ENCODE data around the gene C4orf50. TPM values are rescaled to one million over a fixed set of nuclear protein-coding genes. Genes with fewer than 3 reads are reported as not detected.

C4orf50 gene
- total and polyA plus RNA-seq, 2 donors (not counting 1 experiment from before 2014, with no cell fraction given), result 0.02 TPM; not detected in 1

DNA sequence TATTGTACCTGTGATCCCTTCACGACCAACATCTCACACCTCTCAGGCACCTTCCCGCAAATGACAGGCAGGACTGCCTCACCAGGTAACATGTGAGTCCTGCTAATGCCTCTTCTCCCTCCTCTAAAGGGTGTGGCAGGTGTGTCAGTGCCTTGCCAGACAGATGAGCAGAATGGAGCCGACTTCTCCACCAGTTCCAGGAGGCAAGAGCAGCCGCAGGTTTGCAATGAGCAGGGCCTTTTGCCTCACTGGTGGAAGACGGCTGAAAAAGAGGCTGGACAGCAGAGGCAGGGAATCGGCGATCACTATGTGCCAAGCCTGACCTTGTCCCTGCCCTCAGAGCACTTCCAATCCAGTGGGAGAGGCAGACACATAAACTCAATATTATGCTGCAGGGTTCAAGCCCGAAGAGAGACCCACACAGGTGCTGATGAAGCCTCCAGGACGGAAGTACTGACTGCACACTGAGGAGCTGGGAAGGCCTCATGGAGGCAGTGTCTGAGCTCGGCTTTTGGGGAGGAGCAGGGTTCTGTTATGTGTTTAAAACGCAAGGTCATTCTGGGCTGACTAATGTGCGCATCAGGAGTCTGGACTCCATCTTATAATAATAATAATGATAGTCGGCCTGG is 57.9 kb downstream of the C4orf50 start:
- intact Hi-C loops (cut with micrococcal nuclease), result no loop called here
- Histone ChIP-seq H3K27ac (ENCODE audit: low read length in 2 of 2) (no peak overlapping the region), H3K4me1 (ENCODE audit: control insufficient read depth in 2 of 2, insufficient read depth in 2 of 2, low read length in 2 of 2) (peaks cover 0 to 3% of the 10 kb centered on the region in 2 donors), H3K9ac (ENCODE audit: low read length) (no peak overlapping the region), H3K79me2 (ENCODE audit: control insufficient read depth, insufficient read depth, low read length) (no peaks in the 10 kb centered on the region), H3K27me3 (replicated peaks in 1 of 4; ENCODE audit: control extremely low read depth in 1 of 4, control insufficient read depth in 3 of 4, insufficient read depth in 4 of 4, low read length in 3 of 4) (peaks cover 0 to 2% (median 0%) of the 10 kb centered on the region in 4 experiments), H2AFZ (ENCODE audit: insufficient read depth, low read depth, low read length, poor library complexity, severe bottlenecking) (no peak overlapping the region), H3K4me2 (replicated peaks; ENCODE audit: low read depth, low read length, poor library complexity, severe bottlenecking) (no peak overlapping the region), H3K36me3 (replicated peaks in 1 of 2; ENCODE audit: control extremely low read depth in 1 of 2, control insufficient read depth in 1 of 2, extremely low read depth in 1 of 2, insufficient read depth in 2 of 2, low read length in 1 of 2) (no peaks in the 10 kb centered on the region), H3K9me3 (ENCODE audit: control extremely low read depth in 1 of 3, control insufficient read depth in 2 of 3, insufficient read depth in 1 of 3, low read length in 2 of 3) (peaks cover 0 to 16% (median 0%) of the 10 kb centered on the region in 3 donors), H4K20me1 (ENCODE audit: control insufficient read depth, insufficient read depth, low read length, poor library complexity, severe bottlenecking) (no peaks in the 10 kb centered on the region), H3K4me3 (ENCODE audit: control extremely low read depth in 1 of 5, extremely low read depth in 1 of 5, insufficient read depth in 1 of 5, low read depth in 2 of 5, low read length in 4 of 5) (no peak overlapping the region)
- no peak for DNase-seq
- Mint-ChIP-seq H3K27me3 (peaks cover 4% of the 10 kb centered on the region), H3K4me1 (peaks cover 4% of the 10 kb centered on the region), H3K4me3 (no peak overlapping the region), H3K27ac (no peak overlapping the region), H3K9me3 (ENCODE audit: insufficient read depth) (no peaks in the 10 kb centered on the region)
- WGBS (ENCODE audit: insufficient coverage), result 90% methylated on average over 10 of the region's 13 CpGs
- no peak for TF ChIP-seq EZH2 (IDR thresholded peaks at IDR 0.05; ENCODE audit: borderline replicate concordance, insufficient read depth, low read depth, low read length, poor library complexity, severe bottlenecking)
- TF ChIP-seq, protein P1, sequence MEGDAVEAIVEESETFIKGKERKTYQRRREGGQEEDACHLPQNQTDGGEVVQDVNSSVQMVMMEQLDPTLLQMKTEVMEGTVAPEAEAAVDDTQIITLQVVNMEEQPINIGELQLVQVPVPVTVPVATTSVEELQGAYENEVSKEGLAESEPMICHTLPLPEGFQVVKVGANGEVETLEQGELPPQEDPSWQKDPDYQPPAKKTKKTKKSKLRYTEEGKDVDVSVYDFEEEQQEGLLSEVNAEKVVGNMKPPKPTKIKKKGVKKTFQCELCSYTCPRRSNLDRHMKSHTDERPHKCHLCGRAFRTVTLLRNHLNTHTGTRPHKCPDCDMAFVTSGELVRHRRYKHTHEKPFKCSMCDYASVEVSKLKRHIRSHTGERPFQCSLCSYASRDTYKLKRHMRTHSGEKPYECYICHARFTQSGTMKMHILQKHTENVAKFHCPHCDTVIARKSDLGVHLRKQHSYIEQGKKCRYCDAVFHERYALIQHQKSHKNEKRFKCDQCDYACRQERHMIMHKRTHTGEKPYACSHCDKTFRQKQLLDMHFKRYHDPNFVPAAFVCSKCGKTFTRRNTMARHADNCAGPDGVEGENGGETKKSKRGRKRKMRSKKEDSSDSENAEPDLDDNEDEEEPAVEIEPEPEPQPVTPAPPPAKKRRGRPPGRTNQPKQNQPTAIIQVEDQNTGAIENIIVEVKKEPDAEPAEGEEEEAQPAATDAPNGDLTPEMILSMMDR (IDR thresholded peaks at IDR 0.05), result no peak
- ChIA-PET CTCF (no interaction called here), POLR2A (no interaction called here)
- no peak for ATAC-seq (ENCODE audit: low read depth)

DNA sequence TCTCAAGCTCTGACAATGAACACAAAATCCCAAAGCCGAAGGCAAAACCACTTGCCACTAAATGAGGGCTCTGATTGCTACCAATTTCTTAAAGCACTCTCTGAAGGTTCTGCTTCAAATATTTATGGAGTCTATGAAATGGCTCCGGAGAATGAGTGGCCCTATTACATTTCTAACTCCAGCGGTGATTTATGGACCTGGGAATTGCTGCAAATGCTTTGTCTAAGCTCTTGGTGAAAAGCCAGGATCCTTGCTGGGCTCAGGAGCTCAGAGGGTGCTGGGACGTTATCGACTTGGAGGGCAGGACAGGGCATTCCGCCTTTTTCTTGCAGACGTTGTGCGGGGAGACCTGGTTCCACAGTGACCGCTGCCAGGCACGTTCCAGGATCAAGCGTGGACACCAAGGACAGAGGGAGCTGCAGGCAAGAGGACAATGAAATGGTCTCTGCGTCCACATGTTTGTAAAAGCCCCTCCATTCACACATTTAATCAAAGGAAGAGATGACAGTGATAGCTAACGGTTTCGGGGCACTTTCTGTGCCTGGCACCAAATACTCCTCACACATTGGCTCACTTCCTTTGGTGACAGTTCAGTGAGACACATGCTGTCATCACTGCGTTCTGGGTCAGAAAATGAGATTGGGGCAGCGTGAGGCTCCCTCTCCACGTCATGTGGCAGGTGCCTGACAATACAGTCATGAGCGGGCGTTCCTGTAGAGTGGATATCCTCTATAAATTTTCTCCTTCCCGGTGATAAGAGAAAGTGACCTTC is 58.8 kb downstream of the C4orf50 start:
- no peaks in the 10 kb centered on the region for H3K9me3 Mint-ChIP-seq (ENCODE audit: insufficient read depth)
- CTCF ChIA-PET, result no interaction called here

More for the DNA sequence above, 58.8 kb downstream of the C4orf50 start:
- Histone ChIP-seq H3K27me3 (replicated peaks in 1 of 4; ENCODE audit: control extremely low read depth in 1 of 4, control insufficient read depth in 3 of 4, insufficient read depth in 4 of 4, low read length in 3 of 4) (peaks cover 0 to 2% (median 0%) of the 10 kb centered on the region in 4 experiments), H3K79me2 (ENCODE audit: control insufficient read depth, insufficient read depth, low read length) (no peaks in the 10 kb centered on the region), H3K4me3 (ENCODE audit: control extremely low read depth in 1 of 5, extremely low read depth in 1 of 5, insufficient read depth in 1 of 5, low read depth in 2 of 5, low read length in 4 of 5) (no peak overlapping the region), H3K4me2 (replicated peaks; ENCODE audit: low read depth, low read length, poor library complexity, severe bottlenecking) (no peak overlapping the region), H3K27ac (ENCODE audit: low read length in 2 of 2) (no peak overlapping the region), H3K4me1 (ENCODE audit: control insufficient read depth in 2 of 2, insufficient read depth in 2 of 2, low read length in 2 of 2) (peaks cover 0 to 3% of the 10 kb centered on the region in 2 donors), H4K20me1 (ENCODE audit: control insufficient read depth, insufficient read depth, low read length, poor library complexity, severe bottlenecking) (no peaks in the 10 kb centered on the region), H3K9ac (ENCODE audit: low read length) (no peak overlapping the region), H3K36me3 (replicated peaks in 1 of 2; ENCODE audit: control extremely low read depth in 1 of 2, control insufficient read depth in 1 of 2, extremely low read depth in 1 of 2, insufficient read depth in 2 of 2, low read length in 1 of 2) (no peaks in the 10 kb centered on the region), H2AFZ (ENCODE audit: insufficient read depth, low read depth, low read length, poor library complexity, severe bottlenecking) (no peak overlapping the region), H3K9me3 (ENCODE audit: control extremely low read depth in 1 of 3, control insufficient read depth in 2 of 3, insufficient read depth in 1 of 3, low read length in 2 of 3) (peaks cover 0 to 16% (median 0%) of the 10 kb centered on the region in 3 donors)
- ATAC-seq (ENCODE audit: low read depth) (no peak), DNase-seq (no peak)
- POLR2A ChIA-PET, result no interaction called here
- TF ChIP-seq EZH2 (IDR thresholded peaks at IDR 0.05; ENCODE audit: borderline replicate concordance, insufficient read depth, low read depth, low read length, poor library complexity, severe bottlenecking), result no peak
- TF ChIP-seq, protein P1 (IDR thresholded peaks at IDR 0.05), result no peak
- H3K27me3 Mint-ChIP-seq, result peaks cover 4% of the 10 kb centered on the region
- no peak overlapping the region for H3K27ac Mint-ChIP-seq
- 88% methylated on average over 12 of the region's 20 CpGs for WGBS (ENCODE audit: insufficient coverage)
- no peak overlapping the region for H3K4me3 Mint-ChIP-seq
- intact Hi-C loops (cut with micrococcal nuclease), result no loop called here
- H3K4me1 Mint-ChIP-seq, result peaks cover 4% of the 10 kb centered on the region
